B cell (primary cell): ENCODE results near the gene ZBTB8OS. TPM values are rescaled to one million over a fixed set of nuclear protein-coding genes. Genes with fewer than 3 reads are reported as not detected.
A peak's percentile ranks its signal among the peaks of the same experiment; 100 is the strongest.

Experiments
- ATAC-seq: fragments of 200-7000 bp; cut with Tn5 transposase; one replicate; pipeline ENCODE4 v1.10.0; 2021; ENCODE audit warnings: low read depth, mild to moderate bottlenecking, moderate number of reproducible peaks, moderate library complexity
- CTCF ChIA-PET: fragments of 350-600 bp; sonication (Branson Sonifier 250); formaldehyde crosslinking; loops from one replicate; lab custom pipeline; 2021; ENCODE audit warnings: antibody characterized with exemption, inconsistent platforms; lab: Charles Lee
- POLR2A ChIA-PET: fragments of 350-600 bp; sonication (Branson Sonifier 250); formaldehyde crosslinking; loops from one replicate; lab custom pipeline; 2021; ENCODE audit warnings: antibody characterized with exemption; lab: Charles Lee
- DNase-seq: peaks from one replicate; pipeline ENCODE4 v3.0.0; 2013
- H2AFZ ChIP-seq: 2 replicates; pipeline ENCODE4 v1.6.1; 2012; ENCODE audit warnings: mild to moderate bottlenecking, low read depth, low read length; ENCODE audit not compliant: insufficient read depth, poor library complexity, severe bottlenecking
- H3K27ac ChIP-seq, 2 donors: 1 replicate in 1 of 2; 2 replicates in 1 of 2; pipeline ENCODE4 v1.5.1; 2012 to 2013; ENCODE audit warnings: low read length in 2 of 2, mild to moderate bottlenecking in 2 of 2, moderate library complexity in 1 of 2
- H3K27me3 ChIP-seq, 4 experiments: fragments of 200-600 bp in 1 of 4; sonication (generic) in 1 of 4; replicated peaks in 1 of 4; 1 replicate in 2 of 4; 2 replicates in 2 of 4; pipeline versions ENCODE4 v1.6.1 to v1.7.0; 2013 to 2016; ENCODE audit warnings: low read length in 3 of 4, mild to moderate bottlenecking in 2 of 4, mixed read lengths in 1 of 4, moderate library complexity in 1 of 4; ENCODE audit not compliant: insufficient read depth in 4 of 4, control insufficient read depth in 3 of 4; ENCODE audit errors: control extremely low read depth in 1 of 4
- H3K36me3 ChIP-seq, 2 experiments: replicated peaks in 1 of 2; 1 replicate in 1 of 2; 2 replicates in 1 of 2; pipeline versions ENCODE4 v1.6.1 to v1.7.1; 2013; ENCODE audit warnings: low read length in 1 of 2; ENCODE audit not compliant: insufficient read depth in 2 of 2, control insufficient read depth in 1 of 2; ENCODE audit errors: control extremely low read depth in 1 of 2, extremely low read depth in 1 of 2
- H3K4me1 ChIP-seq, 2 donors: fragments of 200-600 bp in 1 of 2; sonication (generic) in 1 of 2; 1 replicate in 1 of 2; 2 replicates in 1 of 2; pipeline versions ENCODE4 v1.5.1 to v1.6.1; 2013 to 2017; ENCODE audit warnings: low read length in 2 of 2; ENCODE audit not compliant: control insufficient read depth in 2 of 2, insufficient read depth in 2 of 2
- H3K4me2 ChIP-seq: replicated peaks from 2 replicates; pipeline ENCODE3; 2012; ENCODE audit warnings: mild to moderate bottlenecking, low read depth, low read length; ENCODE audit not compliant: poor library complexity, severe bottlenecking
- H3K4me3 ChIP-seq, 5 experiments: fragments of 200-600 bp in 1 of 5; sonication (generic) in 1 of 5; 1 replicate in 3 of 5; 2 replicates in 2 of 5; pipeline versions ENCODE4 v1.5.1 to v1.7.0; 2011 to 2016; ENCODE audit warnings: low read length in 4 of 5, mild to moderate bottlenecking in 4 of 5, low read depth in 2 of 5, control low read depth in 1 of 5, moderate library complexity in 1 of 5; ENCODE audit not compliant: insufficient read depth in 1 of 5; ENCODE audit errors: control extremely low read depth in 1 of 5, extremely low read depth in 1 of 5
- H3K79me2 ChIP-seq: fragments of 200-600 bp; sonication (generic); one replicate; pipeline ENCODE4 v1.6.0; 2016; ENCODE audit warnings: low read length; ENCODE audit not compliant: control insufficient read depth, insufficient read depth
- H3K9ac ChIP-seq: fragments of 200-600 bp; sonication (generic); 2 replicates; pipeline ENCODE4 v1.6.1; 2017; ENCODE audit warnings: mild to moderate bottlenecking, low read length, moderate library complexity
- H3K9me3 ChIP-seq, 3 donors: one replicate each; pipeline versions ENCODE4 v1.6.1 to v1.7.1; 2013; ENCODE audit warnings: low read length in 2 of 3; ENCODE audit not compliant: control insufficient read depth in 2 of 3, insufficient read depth in 1 of 3; ENCODE audit errors: control extremely low read depth in 1 of 3
- H4K20me1 ChIP-seq: 2 replicates; pipeline ENCODE4 v1.6.0; 2012; ENCODE audit warnings: mild to moderate bottlenecking, low read length; ENCODE audit not compliant: insufficient read depth, control insufficient read depth, poor library complexity, severe bottlenecking
- H3K27ac Mint-ChIP-seq: one replicate; pipeline ENCODE4 v1.8.0; 2021; ENCODE audit warnings: mixed read lengths
- H3K27me3 Mint-ChIP-seq: one replicate; pipeline ENCODE4 v1.8.0; 2021; ENCODE audit warnings: mixed read lengths
- H3K4me1 Mint-ChIP-seq: one replicate; pipeline ENCODE4 v1.8.0; 2021; ENCODE audit warnings: mixed read lengths
- H3K4me3 Mint-ChIP-seq: one replicate; pipeline ENCODE4 v1.8.0; 2021; ENCODE audit warnings: mixed read lengths
- H3K9me3 Mint-ChIP-seq: one replicate; pipeline ENCODE4 v1.8.0; 2022; ENCODE audit warnings: mixed read lengths; ENCODE audit not compliant: insufficient read depth
- CTCF ChIP-seq: fragments of 200-600 bp; IDR thresholded peaks from one replicate; pipeline ENCODE4 v1.8.0; 2022; ENCODE audit warnings: antibody characterized with exemption, mild to moderate bottlenecking
- EZH2 ChIP-seq: IDR thresholded peaks from 2 replicates; pipeline ENCODE4 v1.6.1; 2012; ENCODE audit warnings: borderline replicate concordance, low read depth, mild to moderate bottlenecking, moderate library complexity, low read length; ENCODE audit not compliant: insufficient read depth, poor library complexity, severe bottlenecking
- WGBS: methylation state at CpG from one replicate; pipeline ENCODE4 v1.1.5; 2013; ENCODE audit warnings: missing lambda C conversion rate; ENCODE audit not compliant: insufficient coverage; 5-methylcytosine and 5-hydroxymethylcytosine counted together
- intact Hi-C: fragments of 100-400 bp; cut with micrococcal nuclease; formaldehyde crosslinking; loops from one replicate; pipeline ENCODE4 v1.10.0; 2022
- polyA plus RNA-seq: library from polyadenylated mRNA; depleted of rRNA; stranded (reverse); fragments of >200 nt; gene quantifications from 2 replicates; pipeline ENCODE4 v1.2.3, GENCODE V29; 2012
- total RNA-seq, 2 donors: library from RNA; stranded (reverse); fragments of 120-200 nt in 1 of 2; gene quantifications; 1 replicate in 1 of 2; 2 replicates in 1 of 2; pipeline versions ENCODE4 v1.2.3 to v1.2.4, GENCODE V29; 2013 to 2022

Gene ZBTB8OS
- total and polyA plus RNA-seq, 2 donors (not counting 1 experiment from before 2014, with no cell fraction given) = 35.1 to 50.9 TPM

- H3K4me1 Mint-ChIP-seq = peaks cover 12% of the 10 kb centered on the region
- Histone ChIP-seq H3K4me2 (peak overlapping the region; percentile 90), H3K4me3 (peak overlapping the region in 4 of 5 experiments; percentile 38 to 61 (median 50)), H3K9ac (peak overlapping the region; percentile 67), H3K36me3 (no peaks in the 10 kb centered on the region), H3K27ac (no peak overlapping the region), H4K20me1 (no peaks in the 10 kb centered on the region), H2AFZ (peak overlapping the region; percentile 80), H3K79me2 (no peaks in the 10 kb centered on the region), H3K27me3 (peaks cover 0 to 6% (median 0%) of the 10 kb centered on the region in 4 experiments), H3K4me1 (peaks cover 9 to 12% of the 10 kb centered on the region in 2 donors), H3K9me3 (peaks cover 0 to 3% (median 0%) of the 10 kb centered on the region in 3 donors)
- POLR2A ChIA-PET = no interaction called here
- intact Hi-C loops = no loop called here
- peak; percentile 62 for DNase-seq
- H3K4me3 Mint-ChIP-seq = peak overlapping the region; percentile 85
- TF ChIP-seq EZH2 (no peak), CTCF (no peak)
- H3K27me3 Mint-ChIP-seq = no peaks in the 10 kb centered on the region
- WGBS = 5% methylated on average over 33 of the region's 35 CpGs
- H3K27ac Mint-ChIP-seq = no peak overlapping the region
- ATAC-seq = peak; percentile 99
- H3K9me3 Mint-ChIP-seq = no peaks in the 10 kb centered on the region
- CTCF ChIA-PET = interaction anchor here (1.0 to 1.5 kb wide), 2 partner anchors 92 to 160 kb away, joined by 3 read pairs; no protein-coding TSS in a partner anchor
Measured at GRCh38 chr1:32612189-32612881, 38.0 kb downstream of the ZBTB8OS start.

GRCh38 chr1:32611859-32612188, 38.5 kb downstream of the ZBTB8OS start:
- H3K4me3 ChIP-seq = peak overlapping the region in 4 of 5 experiments; percentile 38 to 61 (median 50)
- no peaks in the 10 kb centered on the region for H3K9me3 Mint-ChIP-seq
- TF ChIP-seq CTCF (no peak), EZH2 (no peak)
- H2AFZ ChIP-seq = peak overlapping the region; percentile 80
- no peaks in the 10 kb centered on the region for H4K20me1 ChIP-seq
- WGBS = 20% methylated on average over 1 of the region's 12 CpGs
- H3K9ac ChIP-seq = peak overlapping the region; percentile 67
- no peak overlapping the region for H3K27ac ChIP-seq
- H3K4me3 Mint-ChIP-seq = peak overlapping the region; percentile 85
- H3K27me3 Mint-ChIP-seq = no peaks in the 10 kb centered on the region
- H3K4me1 ChIP-seq = peaks cover 9 to 12% of the 10 kb centered on the region in 2 donors
- no peak overlapping the region for H3K27ac Mint-ChIP-seq
- DNase-seq (no peak), ATAC-seq (no peak)
- peaks cover 0 to 6% (median 0%) of the 10 kb centered on the region in 4 experiments for H3K27me3 ChIP-seq
- intact Hi-C loops = no loop called here
- H3K9me3 ChIP-seq = peaks cover 0 to 3% (median 0%) of the 10 kb centered on the region in 3 donors
- no peaks in the 10 kb centered on the region for H3K36me3 ChIP-seq
- CTCF ChIA-PET = interaction anchor here (0.7 to 1.5 kb wide), 2 partner anchors 70 to 92 kb away, joined by 3 to 5 read pairs; no protein-coding TSS in a partner anchor
- H3K79me2 ChIP-seq = no peaks in the 10 kb centered on the region
- H3K4me1 Mint-ChIP-seq = peaks cover 12% of the 10 kb centered on the region
- H3K4me2 ChIP-seq = peak overlapping the region; percentile 90
- POLR2A ChIA-PET = interaction anchor here (0.6 kb wide), 1 partner anchor 276 kb away, joined by 9 read pairs; no protein-coding TSS in a partner anchor
